Panc1 (cell line): Measurements from ENCODE around the gene HES3. TPM values are rescaled to one million over a fixed set of nuclear protein-coding genes. Genes with fewer than 3 reads are reported as not detected.

Source experiments
- ATAC-seq: fragments of 200-7000 bp; cut with Tn5 transposase; 2 replicates; pipeline ENCODE4 v1.9.1; 2020; ENCODE audit warnings: mild to moderate bottlenecking, moderate library complexity
- BruUV-seq: library from RNA; stranded (reverse); fragments of 400-500 nt; replicated peaks from 2 replicates; lab custom pipeline; 2021; lab: Mats Ljungman, UMichigan
- CTCF ChIA-PET: fragments of 300-600 bp; sonication (Branson Sonifier 250); formaldehyde crosslinking; loops from one replicate; lab custom pipeline; 2022; ENCODE audit warnings: antibody characterized with exemption; lab: Charles Lee
- POLR2A ChIA-PET: fragments of 300-600 bp; sonication (Branson Sonifier 250); formaldehyde crosslinking; loops from one replicate; lab custom pipeline; 2022; ENCODE audit warnings: antibody characterized with exemption; lab: Charles Lee
- DNase-seq: peaks from one replicate; pipeline ENCODE4 v3.0.0-alpha.2; 2010; ENCODE audit warnings: low read depth, low spot score
- H3K27ac ChIP-seq: 2 replicates; pipeline ENCODE4 v1.5.1; 2011; ENCODE audit warnings: mild to moderate bottlenecking, low read length, inconsistent platforms
- H3K27me3 ChIP-seq: fragments of 200-500 bp; sonication (Bioruptor generic); 2 replicates; pipeline ENCODE4 v1.6.0; 2014; ENCODE audit warnings: low read length, inconsistent platforms; ENCODE audit not compliant: control insufficient read depth, insufficient read depth
- H3K36me3 ChIP-seq: fragments of 200-500 bp; sonication (Bioruptor generic); 2 replicates; pipeline ENCODE4 v1.5.1; 2014; ENCODE audit warnings: inconsistent platforms, mild to moderate bottlenecking, low read length, moderate library complexity; ENCODE audit not compliant: control insufficient read depth, insufficient read depth
- H3K4me1 ChIP-seq: 2 replicates; pipeline ENCODE4 v1.5.1; 2011; ENCODE audit warnings: inconsistent platforms, mild to moderate bottlenecking, low read length, moderate library complexity; ENCODE audit not compliant: control insufficient read depth, insufficient read depth
- H3K4me3 ChIP-seq, 2 experiments: 2 replicates each; pipeline ENCODE4 v1.5.1; 2011 to 2012; ENCODE audit warnings: low read depth in 2 of 2, low read length in 2 of 2, mild to moderate bottlenecking in 2 of 2, inconsistent platforms in 1 of 2, moderate library complexity in 1 of 2
- H3K9me3 ChIP-seq: fragments of 200-500 bp; sonication (Bioruptor generic); 2 replicates; pipeline ENCODE4 v1.5.1; 2014; ENCODE audit warnings: low read depth, mild to moderate bottlenecking, inconsistent platforms, low read length, moderate library complexity; ENCODE audit not compliant: control insufficient read depth, insufficient read depth
- CTCF ChIP-seq: fragments of 450-650 bp; IDR thresholded peaks from 2 replicates; pipeline ENCODE4 v1.5.1; 2017; ENCODE audit warnings: mild to moderate bottlenecking
- POLR2AphosphoS5 ChIP-seq: IDR thresholded peaks from 2 replicates; pipeline ENCODE4 v1.6.1; 2012; ENCODE audit warnings: mild to moderate bottlenecking, low read depth, low read length, moderate library complexity
- REST ChIP-seq, 2 experiments: IDR thresholded peaks; 2 replicates each; pipeline ENCODE4 v1.6.1; 2011 to 2012; ENCODE audit warnings: low read depth in 2 of 2, control low read depth in 1 of 2, low read length in 1 of 2, mild to moderate bottlenecking in 1 of 2, moderate library complexity in 1 of 2; ENCODE audit not compliant: insufficient read depth in 1 of 2
- SIN3A ChIP-seq: IDR thresholded peaks from 2 replicates; pipeline ENCODE4 v1.6.1; 2012; ENCODE audit warnings: low read depth, mild to moderate bottlenecking, low read length, moderate library complexity, borderline replicate concordance; ENCODE audit not compliant: insufficient read depth
- TCF7L2 ChIP-seq: IDR thresholded peaks from 2 replicates; pipeline ENCODE4 v1.6.1; 2011; ENCODE audit warnings: mild to moderate bottlenecking, low read depth, low read length, inconsistent platforms
- in situ Hi-C: cut with HindIII; loops from 2 replicates; pipeline ENCODE4 v1.10.0; 2016; ENCODE audit warnings: low sequenced_read_pairs, low pct_unique_long_range_greater_than_20kb
- intact Hi-C: fragments of 100-400 bp; cut with micrococcal nuclease; formaldehyde crosslinking; loops from one replicate; pipeline ENCODE4 v1.10.0; 2022; ENCODE audit not compliant: unreplicated experiment
- total RNA-seq: library from RNA; stranded (reverse); gene quantifications from one replicate; pipeline ENCODE4 v1.2.1, GENCODE V29; 2021; ENCODE audit not compliant: unreplicated experiment

The HES3 gene
- total RNA-seq, 1 experiment from 2014 or later, result not detected

- H3K4me3 ChIP-seq, result peak overlapping the region; percentile 86 to 96
- H3K27ac ChIP-seq, result peak overlapping the region; percentile 99
- intact Hi-C loops, result no loop called here
- ChIA-PET POLR2A (interaction anchor here (0.6 kb wide), 1 partner anchor 16 kb away, joined by 5 read pairs; no protein-coding TSS in a partner anchor), CTCF (no interaction called here)
- H3K9me3 ChIP-seq, result no peaks in the 10 kb centered on the region
- in situ Hi-C loops, result no loop called here
- no peak for TF ChIP-seq REST (IDR thresholded peaks at IDR 0.05; ENCODE audit: insufficient read depth in 1 of 2, low read depth in 2 of 2, low read length in 1 of 2)
- no peak for TF ChIP-seq SIN3A
- no peak for TF ChIP-seq TCF7L2
- no peak for TF ChIP-seq CTCF
- no peak for TF ChIP-seq POLR2AphosphoS5
- no peaks in the 10 kb centered on the region for H3K27me3 ChIP-seq
- DNase-seq (no peak), ATAC-seq (peak; percentile 26)
- H3K36me3 ChIP-seq, result peaks cover 26% of the 10 kb centered on the region
- peaks cover 15% of the 10 kb centered on the region for H3K4me1 ChIP-seq
- no TSS peak for BruUV-seq
These were observed 45.2 kb upstream of the HES3 start for GRCh38 chr1:6198646-6199297.

- POLR2A ChIA-PET, result no interaction called here
- in situ Hi-C loops, result no loop called here
- H3K36me3 ChIP-seq, result peaks cover 26% of the 10 kb centered on the region
- CTCF ChIA-PET, result no interaction called here
- intact Hi-C loops, result no loop called here
- TF ChIP-seq REST (IDR thresholded peaks at IDR 0.05; ENCODE audit: insufficient read depth in 1 of 2, low read depth in 2 of 2, low read length in 1 of 2) (0 out of 4 replicates have a peak, but pooled peaks of 1 of the 2 experiments have one; percentile 52), CTCF (no peak), SIN3A (peak; percentile 69; the same call in 1 of the 2 replicates), TCF7L2 (peak; percentile 72), POLR2AphosphoS5 (peak; percentile 96)
- H3K27ac ChIP-seq, result peak within 1 kb of the TSS; percentile 99
- H3K27me3 ChIP-seq, result no peaks in the 10 kb centered on the region
- no peaks in the 10 kb centered on the region for H3K9me3 ChIP-seq
- BruUV-seq, result no TSS peak
- H3K4me1 ChIP-seq, result peaks cover 15% of the 10 kb centered on the region
- ATAC-seq, result peak; percentile 97
- DNase-seq, result peak; percentile 96
- peak within 1 kb of the TSS; percentile 86 to 96 for H3K4me3 ChIP-seq
These were observed 44.4 kb upstream of the HES3 start, which contains the start of gene RPL22 for GRCh38 chr1:6199298-6200187. Gene RPL22, minus strand, starts transcription at chr1:6199595. Its CDS starts 22 bp downstream, at chr1:6199573.
